K562 (cell line): Measurements from ENCODE around the gene CAB39. TPM values are rescaled to one million over a fixed set of nuclear protein-coding genes. Genes with fewer than 3 reads are reported as not detected.
A peak's percentile ranks its signal among the peaks of the same experiment; 100 is the strongest.

Source experiments
- ESRRB ChIP-seq: fragments of 250-450 bp; sonication (Bioruptor Pico); IDR thresholded peaks from 2 replicates; pipeline ENCODE4 v1.5.0; 2020; ENCODE audit warnings: mild to moderate bottlenecking, moderate library complexity, borderline replicate concordance
- GABPB2 ChIP-seq: fragments of 250-450 bp; sonication (Bioruptor Pico); conservative IDR thresholded peaks from 2 replicates; pipeline ENCODE4 v1.5.1; 2021; ENCODE audit warnings: mild to moderate bottlenecking
- JUND ChIP-seq, 2 experiments: IDR thresholded peaks; 2 replicates in 1 of 2; 3 replicates in 1 of 2; pipeline ENCODE4 v1.6.1; 2011; ENCODE audit warnings: borderline replicate concordance in 2 of 2, low read depth in 2 of 2, low read length in 2 of 2, improper control_type of control experiment in 1 of 2, missing biosample characterization in 1 of 2, missing genetic modification characterization in 1 of 2, missing genetic modification reagents in 1 of 2
- KLF6 ChIP-seq: fragments of 250-450 bp; sonication (Bioruptor Pico); IDR thresholded peaks from 2 replicates; pipeline ENCODE4 v1.4.0; 2020; ENCODE audit warnings: mild to moderate bottlenecking, moderate library complexity, borderline replicate concordance
- MAZ ChIP-seq, 2 experiments: fragments of 450-650 bp in 1 of 2; sonication (generic) in 1 of 2; formaldehyde crosslinking; IDR thresholded peaks in 1 of 2; conservative IDR thresholded peaks in 1 of 2; 2 replicates each; pipeline versions ENCODE4 v1.4.0 to v1.5.0; 2020; ENCODE audit warnings: mild to moderate bottlenecking in 1 of 2, missing genetic modification reagents in 1 of 2
- MGA ChIP-seq: fragments of 450-650 bp; IDR thresholded peaks from 2 replicates; pipeline ENCODE4 v1.6.1; 2016; ENCODE audit warnings: mild to moderate bottlenecking, moderate library complexity
- NR2C2 ChIP-seq, 2 experiments: fragments of 200-800 bp in 1 of 2; sonication (Bioruptor generic) in 1 of 2; sonication (generic) in 1 of 2; formaldehyde crosslinking in 1 of 2; IDR thresholded peaks; 2 replicates each; pipeline versions ENCODE4 v1.6.1 to v1.8.0; 2016 to 2022; ENCODE audit warnings: mild to moderate bottlenecking in 1 of 2, missing compliant biosample characterization in 1 of 2, missing genetic modification characterization in 1 of 2, missing genetic modification reagents in 1 of 2
- RB1 ChIP-seq: fragments of 450-650 bp; IDR thresholded peaks from 2 replicates; pipeline ENCODE4 v1.6.1; 2017; ENCODE audit warnings: low read depth, mild to moderate bottlenecking
- TSC22D4 ChIP-seq: fragments of 450-650 bp; IDR thresholded peaks from 2 replicates; pipeline ENCODE4 v1.6.1; 2016; ENCODE audit warnings: missing genetic modification characterization, missing biosample characterization, control low read depth
- ZNF197 ChIP-seq: fragments of 200-800 bp; sonication (Bioruptor generic); IDR thresholded peaks from 2 replicates; pipeline ENCODE4 v1.6.1; 2016; ENCODE audit warnings: low read depth, missing genetic modification characterization, missing compliant biosample characterization
- polyA plus RNA-seq, 8 experiments: library from polyadenylated mRNA; depleted of rRNA in 4 of 8; stranded (reverse) in 5 of 8; unstranded in 3 of 8; fragments of >200 nt; fragmentation: Nextera tagmentation in 2 of 8; fragmentation: Illumina TruSeq in 1 of 8; extraction: Ambion mirVana in 2 of 8; extraction: Trizol in 1 of 8; gene quantifications; 2 replicates each; pipeline versions ENCODE4 v1.2.1 to v1.2.3, GENCODE V29; 2011 to 2014; ENCODE audit warnings: inconsistent platforms in 1 of 8, missing spikeins in 1 of 8
- total RNA-seq, 7 experiments: library from RNA; depleted of rRNA in 6 of 7; stranded (reverse); fragments of >200 nt in 6 of 7; fragmentation: Illumina TruSeq in 2 of 7; extraction: Trizol in 2 of 7; gene quantifications; 2 replicates each; pipeline versions ENCODE4 v1.2.1 to v1.2.3, GENCODE V29; 2011 to 2021; ENCODE audit warnings: low replicate concordance in 1 of 7
- TF ChIP-seq, protein P1 (sequence below), 2 experiments: fragments of 200-800 bp in 1 of 2; sonication (Bioruptor generic) in 1 of 2; sonication (generic) in 1 of 2; formaldehyde crosslinking in 1 of 2; IDR thresholded peaks in 1 of 2; conservative IDR thresholded peaks in 1 of 2; 2 replicates each; pipeline versions ENCODE4 v1.5.0 to v1.6.1; 2016 to 2020; ENCODE audit warnings: missing compliant biosample characterization in 1 of 2, missing genetic modification characterization in 1 of 2, missing genetic modification reagents in 1 of 2

The CAB39 gene
- total and polyA plus RNA-seq, 9 of the 15 experiments (the other 6 are each of a cell fraction or from before 2014, with no cell fraction given): 27.2 to 94.4 (median 70.1) TPM

GRCh38 chr2:230666885-230667712 lies 45.5 kb upstream of the CAB39 start (continued):
- TF ChIP-seq MGA (peak; percentile 85), RB1 (no peak), TSC22D4 (tag) (no peak), ESRRB (CRISPR knock-in tag) (no peak), GABPB2 (no peak), MAZ (CRISPR knock-in tag; conservative IDR thresholded peaks at IDR 0.05 in 1 of 2, IDR thresholded peaks at IDR 0.05 in 1 of 2) (0 out of 4 replicates have a peak, but pooled peaks of 1 of the 2 experiments have one; percentile 45), KLF6 (CRISPR knock-in tag) (no peak), JUND (IDR thresholded peaks at IDR 0.05; ENCODE audit: borderline replicate concordance, low read depth, low read length) (peak; percentile 83), JUND (tag; IDR thresholded peaks at IDR 0.05; ENCODE audit: borderline replicate concordance, low read depth, low read length) (peak; percentile 88), NR2C2 (CRISPR knock-in tag; IDR thresholded peaks at IDR 0.05) (0 out of 2 replicates have a peak, but pooled peaks have one; percentile 32), NR2C2 (tag; IDR thresholded peaks at IDR 0.05) (peak; percentile 59), ZNF197 (CRISPR knock-in tag) (0 out of 2 replicates have a peak, but pooled peaks have one; percentile 71)
- TF ChIP-seq, protein P1, sequence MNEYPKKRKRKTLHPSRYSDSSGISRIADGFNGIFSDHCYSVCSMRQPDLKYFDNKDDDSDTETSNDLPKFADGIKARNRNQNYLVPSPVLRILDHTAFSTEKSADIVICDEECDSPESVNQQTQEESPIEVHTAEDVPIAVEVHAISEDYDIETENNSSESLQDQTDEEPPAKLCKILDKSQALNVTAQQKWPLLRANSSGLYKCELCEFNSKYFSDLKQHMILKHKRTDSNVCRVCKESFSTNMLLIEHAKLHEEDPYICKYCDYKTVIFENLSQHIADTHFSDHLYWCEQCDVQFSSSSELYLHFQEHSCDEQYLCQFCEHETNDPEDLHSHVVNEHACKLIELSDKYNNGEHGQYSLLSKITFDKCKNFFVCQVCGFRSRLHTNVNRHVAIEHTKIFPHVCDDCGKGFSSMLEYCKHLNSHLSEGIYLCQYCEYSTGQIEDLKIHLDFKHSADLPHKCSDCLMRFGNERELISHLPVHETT (CRISPR knock-in tag; conservative IDR thresholded peaks at IDR 0.05 in 1 of 2, IDR thresholded peaks at IDR 0.05 in 1 of 2): peak in 1 of 2 experiments; percentile 85; a peak in 2 of 4 replicates
